GM12878 (cell line): ENCODE results near the gene PRTFDC1. TPM values are rescaled to one million over a fixed set of nuclear protein-coding genes. Genes with fewer than 3 reads are reported as not detected.

Experiments
- ATAC-seq: fragments of 200-7000 bp; cut with Tn5 transposase; 3 replicates; pipeline ENCODE4 v1.9.1; 2020; ENCODE audit warnings: mild to moderate bottlenecking, moderate library complexity
- BruUV-seq: library from RNA; stranded (reverse); fragments of 400-500 nt; replicated peaks from 2 replicates; lab custom pipeline; 2021; lab: Mats Ljungman, UMichigan
- CTCF ChIA-PET: fragments of 300-600 bp; sonication (Branson Sonifier 250); formaldehyde crosslinking; extraction: SDS; loops from one replicate; lab custom pipeline; 2021; ENCODE audit warnings: inconsistent platforms; lab: Yijun Ruan, JAX
- POLR2A ChIA-PET: fragments of 350-600 bp; formaldehyde crosslinking; extraction: SDS; loops from one replicate; lab custom pipeline; 2021; ENCODE audit warnings: inconsistent platforms; lab: Charles Lee
- RAD21 ChIA-PET: fragments of 300-600 bp; sonication (Branson Sonifier 250); formaldehyde crosslinking; loops from one replicate; lab custom pipeline; 2023; ENCODE audit warnings: antibody characterized with exemption; ENCODE audit not compliant: unreplicated experiment; lab: Charles Lee
- SMC1A ChIA-PET: fragments of 300-600 bp; sonication (Branson Sonifier 250); formaldehyde crosslinking; loops from one replicate; lab custom pipeline; 2023; ENCODE audit not compliant: unreplicated experiment, uncharacterized antibody; lab: Charles Lee
- DNase-seq: peaks from one replicate; pipeline ENCODE4 v3.0.0-alpha.2; 2011; ENCODE audit warnings: low read depth, low spot score
- FAIRE-seq: peaks from 3 replicates; lab custom pipeline; 2011; peaks lifted over from hg19 to GRCh38; lab: Jason Lieb, UNC
- H2AFZ ChIP-seq: 2 replicates; pipeline ENCODE4 v1.6.0; 2011; ENCODE audit warnings: low read depth, low read length, control low read depth; ENCODE audit not compliant: control insufficient read depth
- H3K27ac ChIP-seq: 2 replicates; pipeline ENCODE4 v1.5.1; 2011; ENCODE audit warnings: control low read depth; ENCODE audit not compliant: control insufficient read depth, insufficient read depth
- H3K27me3 ChIP-seq, 2 experiments: replicated peaks in 1 of 2; 2 replicates each; pipeline versions ENCODE4 v1.6.0 to v1.6.1; 2011; ENCODE audit warnings: low read length in 1 of 2; ENCODE audit not compliant: control insufficient read depth in 2 of 2, insufficient read depth in 2 of 2
- H3K36me3 ChIP-seq, 2 experiments: 2 replicates each; pipeline ENCODE4 v1.5.1; 2011; ENCODE audit warnings: low read length in 1 of 2; ENCODE audit not compliant: control insufficient read depth in 2 of 2, insufficient read depth in 2 of 2
- H3K4me1 ChIP-seq: 2 replicates; pipeline ENCODE4 v1.6.1; 2011; ENCODE audit warnings: mild to moderate bottlenecking, low read length, moderate library complexity, mixed read lengths; ENCODE audit not compliant: control insufficient read depth, insufficient read depth
- H3K4me2 ChIP-seq: 2 replicates; pipeline ENCODE4 v1.6.0; 2011; ENCODE audit warnings: control low read depth; ENCODE audit not compliant: control insufficient read depth, insufficient read depth
- H3K4me3 ChIP-seq: fragments of 200-600 bp; sonication (generic); 2 replicates; pipeline ENCODE4 v1.5.1; 2016
- H3K79me2 ChIP-seq: 2 replicates; pipeline ENCODE4 v1.6.0; 2011; ENCODE audit warnings: low read length; ENCODE audit not compliant: control insufficient read depth, insufficient read depth
- H3K9ac ChIP-seq: 2 replicates; pipeline ENCODE4 v1.8.0; 2011; ENCODE audit warnings: low read length, control low read depth, mixed read lengths; ENCODE audit not compliant: control insufficient read depth, insufficient read depth
- H3K9me3 ChIP-seq: replicated peaks from 3 replicates; pipeline ENCODE4 v1.5.1; 2011; ENCODE audit warnings: mild to moderate bottlenecking, low read length; ENCODE audit not compliant: control insufficient read depth, insufficient read depth
- H4K20me1 ChIP-seq: 2 replicates; pipeline ENCODE4 v1.6.0; 2011; ENCODE audit not compliant: control insufficient read depth, insufficient read depth
- CREB1 ChIP-seq: IDR thresholded peaks from 2 replicates; pipeline ENCODE4 v1.6.1; 2012; ENCODE audit warnings: low read depth, mild to moderate bottlenecking, inconsistent platforms
- CREM ChIP-seq: IDR thresholded peaks from 2 replicates; pipeline ENCODE4 v1.6.1; 2014; ENCODE audit warnings: antibody characterized with exemption, low read depth
- FOXM1 ChIP-seq: IDR thresholded peaks from 2 replicates; pipeline ENCODE4 v1.6.1; 2012; ENCODE audit warnings: low read depth, mild to moderate bottlenecking, inconsistent platforms, low read length, moderate library complexity
- HDAC6 ChIP-seq: fragments of 200-600 bp; sonication (generic); IDR thresholded peaks from one replicate; pipeline ENCODE4 v1.8.0; 2017; ENCODE audit warnings: antibody characterized with exemption; ENCODE audit not compliant: unreplicated experiment
- MXI1 ChIP-seq: fragments of 150-350 bp; IDR thresholded peaks from 2 replicates; pipeline ENCODE4 v1.6.1; 2011; ENCODE audit warnings: low read depth, mild to moderate bottlenecking, inconsistent platforms, low read length, improper control_type of control experiment
- NKRF ChIP-seq: fragments of 450-650 bp; conservative IDR thresholded peaks from 2 replicates; pipeline ENCODE4 v1.6.1; 2017; ENCODE audit warnings: mild to moderate bottlenecking, moderate library complexity
- SIX5 ChIP-seq: IDR thresholded peaks from 2 replicates; pipeline ENCODE4 v1.6.1; 2011; ENCODE audit warnings: mild to moderate bottlenecking, low read depth, low read length, moderate library complexity; ENCODE audit not compliant: severe bottlenecking
- TARDBP ChIP-seq: IDR thresholded peaks from 2 replicates; pipeline ENCODE4 v1.6.1; 2016; ENCODE audit warnings: borderline replicate concordance
- TBL1XR1 ChIP-seq: IDR thresholded peaks from 2 replicates; pipeline ENCODE4 v1.6.1; 2012; ENCODE audit warnings: low read depth, low read length, improper control_type of control experiment
- WGBS: methylation state at CpG from one replicate; pipeline ENCODE4 v1.1.6; 2016; ENCODE audit warnings: low lambda C conversion rate; ENCODE audit not compliant: insufficient replicate concordance, insufficient coverage; ENCODE audit errors: missing lambda C conversion rate; 5-methylcytosine and 5-hydroxymethylcytosine counted together
- in situ Hi-C: fragments of 300-500 bp; cut with MboI; formaldehyde crosslinking; loops from 9 replicates; pipeline ENCODE4 v1.14.3; 2018; ENCODE audit warnings: mixed read lengths
- intact Hi-C: fragments of 100-400 bp; cut with micrococcal nuclease; formaldehyde crosslinking; loops from one replicate; pipeline ENCODE4 v1.14.2; 2022; ENCODE audit not compliant: unreplicated experiment
- polyA plus RNA-seq, 11 experiments: library from polyadenylated mRNA; depleted of rRNA in 4 of 11; unstranded in 6 of 11; stranded (reverse) in 5 of 11; fragments of >200 nt; fragmentation: Nextera tagmentation in 4 of 11; fragmentation: Illumina TruSeq in 1 of 11; extraction: Ambion mirVana in 4 of 11; extraction: Trizol in 1 of 11; gene quantifications; 1 replicate in 1 of 11; 2 replicates in 10 of 11; pipeline versions ENCODE4 v1.2.1 to v1.2.3, GENCODE V29; 2011 to 2016; ENCODE audit warnings: inconsistent platforms in 2 of 11, missing spikeins in 2 of 11, low read depth in 1 of 11
- total RNA-seq, 4 experiments: library from RNA; depleted of rRNA in 3 of 4; stranded (reverse); fragments of >200 nt in 3 of 4; fragmentation: Illumina TruSeq in 1 of 4; extraction: Trizol in 1 of 4; gene quantifications; 2 replicates each; pipeline versions ENCODE4 v1.2.1 to v1.2.3, GENCODE V29; 2013 to 2021
- TF ChIP-seq, protein P1 (sequence below): fragments of 450-650 bp; IDR thresholded peaks from 2 replicates; pipeline ENCODE4 v1.6.1; 2018; ENCODE audit warnings: mild to moderate bottlenecking, low read depth, moderate library complexity; ENCODE audit not compliant: partially characterized antibody

The PRTFDC1 gene
- total and polyA plus RNA-seq, 10 of the 15 experiments (the other 5 are each of a cell fraction or from before 2014, with no cell fraction given), result 5.5 to 17.3 (median 11.3) TPM

DNA sequence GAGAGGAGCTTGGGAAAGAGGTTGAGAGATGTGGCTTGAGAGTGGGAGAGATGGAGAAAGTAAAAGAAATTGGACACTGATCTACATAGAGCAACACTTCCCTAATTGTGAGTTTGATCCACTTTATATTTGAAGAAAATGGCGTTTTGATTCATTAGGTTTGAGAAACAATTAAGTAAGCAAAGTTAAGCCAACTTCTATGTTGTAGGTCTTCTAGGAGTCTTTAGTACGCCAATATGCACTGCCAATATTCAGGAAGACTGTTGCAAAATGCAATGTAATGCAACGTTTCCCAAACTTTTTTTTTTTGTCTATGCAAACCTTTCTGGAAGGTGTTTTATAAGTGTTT is 7.0 kb upstream of the PRTFDC1 start:
- no peaks in the 10 kb centered on the region for H3K36me3 ChIP-seq
- no peak overlapping the region for H2AFZ ChIP-seq
- no peak for TF ChIP-seq NKRF
- no peak for TF ChIP-seq TBL1XR1
- no peak for TF ChIP-seq MXI1
- no peak for TF ChIP-seq HDAC6
- no peak for TF ChIP-seq CREM
- TF ChIP-seq SIX5, result no peak
- no peak for TF ChIP-seq FOXM1
- TF ChIP-seq, protein P1, sequence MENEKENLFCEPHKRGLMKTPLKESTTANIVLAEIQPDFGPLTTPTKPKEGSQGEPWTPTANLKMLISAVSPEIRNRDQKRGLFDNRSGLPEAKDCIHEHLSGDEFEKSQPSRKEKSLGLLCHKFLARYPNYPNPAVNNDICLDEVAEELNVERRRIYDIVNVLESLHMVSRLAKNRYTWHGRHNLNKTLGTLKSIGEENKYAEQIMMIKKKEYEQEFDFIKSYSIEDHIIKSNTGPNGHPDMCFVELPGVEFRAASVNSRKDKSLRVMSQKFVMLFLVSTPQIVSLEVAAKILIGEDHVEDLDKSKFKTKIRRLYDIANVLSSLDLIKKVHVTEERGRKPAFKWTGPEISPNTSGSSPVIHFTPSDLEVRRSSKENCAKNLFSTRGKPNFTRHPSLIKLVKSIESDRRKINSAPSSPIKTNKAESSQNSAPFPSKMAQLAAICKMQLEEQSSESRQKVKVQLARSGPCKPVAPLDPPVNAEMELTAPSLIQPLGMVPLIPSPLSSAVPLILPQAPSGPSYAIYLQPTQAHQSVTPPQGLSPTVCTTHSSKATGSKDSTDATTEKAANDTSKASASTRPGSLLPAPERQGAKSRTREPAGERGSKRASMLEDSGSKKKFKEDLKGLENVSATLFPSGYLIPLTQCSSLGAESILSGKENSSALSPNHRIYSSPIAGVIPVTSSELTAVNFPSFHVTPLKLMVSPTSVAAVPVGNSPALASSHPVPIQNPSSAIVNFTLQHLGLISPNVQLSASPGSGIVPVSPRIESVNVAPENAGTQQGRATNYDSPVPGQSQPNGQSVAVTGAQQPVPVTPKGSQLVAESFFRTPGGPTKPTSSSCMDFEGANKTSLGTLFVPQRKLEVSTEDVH, result no peak
- no peak for TF ChIP-seq CREB1
- TF ChIP-seq TARDBP, result no peak
- TF ChIP-seq, all 136 proteins: peak for 0
- DNase-seq (no peak), ATAC-seq (no peak), FAIRE-seq (no peak)
- BruUV-seq, result no TSS peak
- WGBS, result 5% methylated on average over 3 of the region's 3 CpGs
- intact Hi-C loops, result no loop called here
- ChIA-PET SMC1A (interaction anchor here (0.8 to 1.0 kb wide), 2 partner anchors 11 to 24 kb away, joined by 3 to 4 read pairs; no protein-coding TSS in a partner anchor), POLR2A (no interaction called here), RAD21 (interaction anchor here (1.1 kb wide), 1 partner anchor 233 kb away, joined by 3 read pairs; no protein-coding TSS in a partner anchor), CTCF (interaction anchor here (1.3 kb wide), 1 partner anchor 342 kb away, joined by 3 read pairs; no protein-coding TSS in a partner anchor)
- H3K27ac ChIP-seq, result no peak overlapping the region
- in situ Hi-C loops, result no loop called here
- H3K4me3 ChIP-seq, result no peak overlapping the region
- H3K9me3 ChIP-seq, result no peaks in the 10 kb centered on the region; the same call in 1 of the 3 replicates
- no peaks in the 10 kb centered on the region for H3K79me2 ChIP-seq
- H3K4me1 ChIP-seq, result no peaks in the 10 kb centered on the region
- no peaks in the 10 kb centered on the region for H4K20me1 ChIP-seq
- no peaks in the 10 kb centered on the region; a peak in 1 of 4 replicates for H3K27me3 ChIP-seq
- H3K9ac ChIP-seq, result no peak overlapping the region
- H3K4me2 ChIP-seq, result no peak overlapping the region
